ENCODE data around the gene MOG.

The MOG gene

GRCh38 chr6:29680416-29680815 is 23.5 kb downstream of the MOG start:
- TF ChIP-seq EGR1 (IDR thresholded peaks at IDR 0.05) (no peak), CREB1 (IDR thresholded peaks at IDR 0.05; ENCODE audit: low read depth) (no peak)
- TF ChIP-seq, protein P1, sequence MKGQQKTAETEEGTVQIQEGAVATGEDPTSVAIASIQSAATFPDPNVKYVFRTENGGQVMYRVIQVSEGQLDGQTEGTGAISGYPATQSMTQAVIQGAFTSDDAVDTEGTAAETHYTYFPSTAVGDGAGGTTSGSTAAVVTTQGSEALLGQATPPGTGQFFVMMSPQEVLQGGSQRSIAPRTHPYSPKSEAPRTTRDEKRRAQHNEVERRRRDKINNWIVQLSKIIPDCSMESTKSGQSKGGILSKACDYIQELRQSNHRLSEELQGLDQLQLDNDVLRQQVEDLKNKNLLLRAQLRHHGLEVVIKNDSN (IDR thresholded peaks at IDR 0.05) = no peak

DNA sequence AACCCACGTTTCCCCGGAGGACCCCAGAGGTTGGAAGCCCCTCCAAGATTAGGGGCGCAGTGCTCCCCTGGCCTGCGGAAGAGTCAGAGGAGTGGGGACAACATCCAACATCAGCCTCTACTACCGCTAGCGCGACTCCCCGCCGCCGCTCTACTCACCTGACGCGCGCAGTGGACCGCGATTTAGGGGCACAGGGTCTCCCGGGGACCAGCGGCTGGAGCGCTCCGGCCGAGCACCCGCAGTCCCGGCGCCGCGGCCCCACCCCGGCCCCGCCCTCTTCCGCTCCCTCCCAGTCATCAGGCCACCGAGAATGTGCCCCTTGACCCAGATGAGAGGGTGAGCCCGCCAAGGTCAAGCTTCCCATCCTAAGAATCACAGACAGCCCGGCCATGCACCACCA is 24.0 kb downstream of the MOG start, which contains the start of gene ZFP57:
ZFP57 (minus strand) TSS at position 249 of the 400 bp plus-strand sequence. CDS start 4,149 bp downstream, outside the sequence.
- TF ChIP-seq CREB1 (IDR thresholded peaks at IDR 0.05; ENCODE audit: low read depth) (no peak), TEAD4 (IDR thresholded peaks at IDR 0.05) (no peak), YY1 (IDR thresholded peaks at IDR 0.05; ENCODE audit: low read depth) (no peak), NFIC (IDR thresholded peaks at IDR 0.05) (no peak), FOXM1 (IDR thresholded peaks at IDR 0.05; ENCODE audit: borderline replicate concordance, low read depth) (no peak)

DNA sequence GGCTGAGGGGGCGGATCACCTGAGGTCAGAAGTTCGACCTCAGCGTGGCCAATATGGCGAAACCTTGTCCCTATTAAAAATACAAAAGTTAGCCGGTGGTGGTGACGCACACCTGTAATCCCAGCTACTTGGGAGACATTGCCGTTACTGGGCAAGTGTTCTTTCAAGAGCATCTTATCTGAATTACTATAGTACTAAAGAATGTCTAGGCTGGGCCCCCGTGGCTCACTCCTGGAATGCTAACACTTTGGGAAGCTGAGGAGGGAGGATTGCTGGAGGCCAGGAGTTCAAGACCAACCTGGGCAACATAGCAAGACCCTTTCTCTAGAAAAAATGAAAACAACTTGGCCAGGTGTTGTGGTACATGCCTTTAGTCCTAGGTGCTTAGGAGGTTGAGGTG is 24.9 kb downstream of the MOG start:
- TF ChIP-seq RAD21 (IDR thresholded peaks at IDR 0.05; ENCODE audit: low read depth) = no peak

- TF ChIP-seq EP300 (IDR thresholded peaks at IDR 0.05; ENCODE audit: borderline replicate concordance) (no peak), RAD21 (IDR thresholded peaks at IDR 0.05; ENCODE audit: low read depth) (peak; percentile 28; the same call in 1 of the 2 replicates)
Measured at GRCh38 chr6:29685718-29686326, 28.9 kb downstream of the MOG start.

DNA sequence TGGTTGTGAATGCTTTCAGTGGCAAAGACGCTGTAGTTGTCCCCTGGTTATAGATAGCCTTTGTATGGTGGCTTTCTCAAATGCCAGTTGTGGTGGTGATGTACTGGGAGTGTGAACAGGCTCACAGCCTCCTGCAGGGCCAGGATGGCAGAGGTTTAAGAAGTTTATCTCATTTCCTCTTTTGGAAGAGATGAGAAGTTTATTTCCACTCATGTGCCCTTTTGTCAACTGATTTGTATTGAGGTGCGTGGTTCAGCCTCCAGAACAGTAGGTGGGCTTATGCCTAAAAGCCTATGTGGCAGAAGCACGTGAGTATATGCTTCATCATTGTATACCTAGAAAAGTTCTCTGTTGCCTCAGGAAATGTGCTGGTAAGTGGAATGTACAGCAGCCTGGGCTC is 37.7 kb downstream of the MOG start:
- TF ChIP-seq NFIC (IDR thresholded peaks at IDR 0.05) (no peak), YY1 (IDR thresholded peaks at IDR 0.05; ENCODE audit: low read depth) (no peak), CREB1 (IDR thresholded peaks at IDR 0.05; ENCODE audit: low read depth) (no peak), CEBPB (IDR thresholded peaks at IDR 0.05) (no peak), ZBTB7A (IDR thresholded peaks at IDR 0.05; ENCODE audit: low read depth) (no peak), RAD21 (IDR thresholded peaks at IDR 0.05; ENCODE audit: low read depth) (no peak), EGR1 (IDR thresholded peaks at IDR 0.05) (no peak), EP300 (IDR thresholded peaks at IDR 0.05; ENCODE audit: borderline replicate concordance) (no peak), TCF12 (IDR thresholded peaks at IDR 0.05; ENCODE audit: low read depth) (no peak), TEAD4 (IDR thresholded peaks at IDR 0.05) (no peak), TAF1 (IDR thresholded peaks at IDR 0.05; ENCODE audit: low read depth) (no peak), REST (IDR thresholded peaks at IDR 0.05; ENCODE audit: low read depth) (no peak), FOXM1 (IDR thresholded peaks at IDR 0.05; ENCODE audit: borderline replicate concordance, low read depth) (no peak)
- TF ChIP-seq, protein P2, sequence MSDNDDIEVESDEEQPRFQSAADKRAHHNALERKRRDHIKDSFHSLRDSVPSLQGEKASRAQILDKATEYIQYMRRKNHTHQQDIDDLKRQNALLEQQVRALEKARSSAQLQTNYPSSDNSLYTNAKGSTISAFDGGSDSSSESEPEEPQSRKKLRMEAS (IDR thresholded peaks at IDR 0.05) = no peak
- TF ChIP-seq, protein P1 (IDR thresholded peaks at IDR 0.05) = no peak

DNA sequence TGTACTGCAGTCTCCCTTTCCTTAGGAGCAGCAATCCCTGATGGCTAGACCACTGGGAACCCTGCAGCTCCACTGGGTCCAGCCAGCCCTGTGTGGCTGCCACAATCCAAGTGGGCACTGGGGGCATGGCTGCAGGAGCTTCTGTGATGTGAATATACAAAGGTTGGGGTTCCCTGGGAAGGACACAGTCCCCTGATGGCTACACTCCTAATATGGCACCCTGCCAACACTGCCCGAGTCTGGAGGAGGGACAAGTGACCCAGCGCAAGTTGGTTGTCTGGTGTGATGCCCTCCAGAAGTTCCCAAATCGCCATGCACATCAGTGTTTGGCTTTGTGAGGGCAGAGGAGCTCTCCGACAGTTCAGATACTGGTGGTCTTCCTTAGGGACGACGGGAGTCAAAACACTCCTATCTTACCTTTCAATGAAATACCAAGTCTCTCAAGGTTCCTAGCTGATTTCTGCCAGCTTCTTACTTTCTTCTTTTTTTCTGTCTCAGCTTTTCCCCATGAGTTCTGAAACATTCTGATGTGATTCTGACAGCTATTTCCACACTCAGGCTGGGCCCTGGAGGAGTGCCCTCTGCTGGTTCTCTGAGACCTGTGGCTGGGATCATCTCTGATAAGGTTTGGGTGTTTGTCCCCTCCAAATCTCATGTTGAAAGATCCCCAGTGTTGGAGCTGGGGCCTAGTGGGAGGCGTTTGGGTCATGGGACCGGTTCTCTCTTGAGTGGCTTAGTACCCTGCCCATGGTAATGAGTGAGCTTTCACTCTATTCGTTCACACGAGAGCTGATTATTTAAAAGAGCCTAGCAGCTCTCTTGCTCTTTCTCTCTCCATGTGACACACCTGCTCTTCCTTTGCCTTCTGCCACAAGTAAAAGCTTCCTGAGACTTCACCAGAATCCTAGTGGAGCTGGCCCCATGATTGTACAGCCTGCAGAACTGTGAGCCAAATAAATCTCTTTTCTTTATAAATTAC is 39.5 kb downstream of the MOG start:
- TF ChIP-seq TEAD4 (IDR thresholded peaks at IDR 0.05) = no peak
- TF ChIP-seq FOXM1 (IDR thresholded peaks at IDR 0.05; ENCODE audit: borderline replicate concordance, low read depth) = no peak
- no peak for TF ChIP-seq ZBTB7A (IDR thresholded peaks at IDR 0.05; ENCODE audit: low read depth)
- no peak for TF ChIP-seq TAF1 (IDR thresholded peaks at IDR 0.05; ENCODE audit: low read depth)
- TF ChIP-seq CEBPB (IDR thresholded peaks at IDR 0.05) = no peak
- no peak for TF ChIP-seq RAD21 (IDR thresholded peaks at IDR 0.05; ENCODE audit: low read depth)
- no peak for TF ChIP-seq YY1 (IDR thresholded peaks at IDR 0.05; ENCODE audit: low read depth)
- TF ChIP-seq, protein P2 (IDR thresholded peaks at IDR 0.05) = no peak
- TF ChIP-seq NFIC (IDR thresholded peaks at IDR 0.05) = peak; percentile 43; the same call in 1 of the 2 replicates

GRCh38 chr6:29702519-29703103 is 45.7 kb downstream of the MOG start:
- TF ChIP-seq RAD21 (IDR thresholded peaks at IDR 0.05; ENCODE audit: low read depth) (peak; percentile 67), REST (IDR thresholded peaks at IDR 0.05; ENCODE audit: low read depth) (0 out of 2 replicates have a peak, but pooled peaks have one; percentile 27), TAF1 (IDR thresholded peaks at IDR 0.05; ENCODE audit: low read depth) (no peak), CREB1 (IDR thresholded peaks at IDR 0.05; ENCODE audit: low read depth) (no peak), YY1 (IDR thresholded peaks at IDR 0.05; ENCODE audit: low read depth) (no peak), EP300 (IDR thresholded peaks at IDR 0.05; ENCODE audit: borderline replicate concordance) (no peak), EGR1 (IDR thresholded peaks at IDR 0.05) (no peak), FOXM1 (IDR thresholded peaks at IDR 0.05; ENCODE audit: borderline replicate concordance, low read depth) (no peak)
- TF ChIP-seq, protein P2 (IDR thresholded peaks at IDR 0.05) = no peak
